GM13976 (cell line): ENCODE measurements around the gene TEX52.

Source experiments
- DNase-seq: peaks from one replicate; pipeline ENCODE4 v3.0.0; 2012; ENCODE audit warnings: low spot score
- in situ Hi-C: fragments of 300-500 bp; cut with MboI; formaldehyde crosslinking; loops from one replicate; pipeline ENCODE4 v1.12.0; 2022; ENCODE audit warnings: low sequenced_read_pairs, mixed read lengths, inconsistent platforms; ENCODE audit not compliant: unreplicated experiment
- TF ChIP-seq, protein P1 (sequence below): IDR thresholded peaks from 2 replicates; pipeline ENCODE4 v1.5.1; 2012; ENCODE audit warnings: borderline replicate concordance, mild to moderate bottlenecking; ENCODE audit not compliant: insufficient read depth; ENCODE audit errors: extremely low read depth, missing control alignments, control extremely low read depth

TEX52 gene

DNA sequence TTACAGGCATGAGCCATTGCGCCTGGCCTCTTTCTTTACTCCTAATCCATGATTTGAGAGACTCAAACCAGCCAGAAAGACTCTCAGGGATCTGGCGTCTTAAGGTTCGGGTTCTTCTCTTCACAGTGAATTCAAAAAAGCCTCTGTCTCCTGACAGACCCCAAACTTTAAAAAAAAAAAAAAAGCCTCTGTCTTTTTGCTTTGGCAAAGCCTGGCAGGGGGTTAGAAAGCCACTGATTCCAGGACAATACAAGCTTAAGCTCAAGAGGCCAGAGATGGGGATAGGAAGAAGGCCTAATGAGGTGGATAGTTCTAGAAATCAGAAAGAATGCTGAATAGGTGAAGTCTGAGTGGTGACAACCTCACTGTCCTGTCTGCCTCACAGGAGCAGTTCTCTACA, 30.8 kb downstream of the TEX52 start:
- in situ Hi-C loops: no loop called here
- TF ChIP-seq, protein P1, sequence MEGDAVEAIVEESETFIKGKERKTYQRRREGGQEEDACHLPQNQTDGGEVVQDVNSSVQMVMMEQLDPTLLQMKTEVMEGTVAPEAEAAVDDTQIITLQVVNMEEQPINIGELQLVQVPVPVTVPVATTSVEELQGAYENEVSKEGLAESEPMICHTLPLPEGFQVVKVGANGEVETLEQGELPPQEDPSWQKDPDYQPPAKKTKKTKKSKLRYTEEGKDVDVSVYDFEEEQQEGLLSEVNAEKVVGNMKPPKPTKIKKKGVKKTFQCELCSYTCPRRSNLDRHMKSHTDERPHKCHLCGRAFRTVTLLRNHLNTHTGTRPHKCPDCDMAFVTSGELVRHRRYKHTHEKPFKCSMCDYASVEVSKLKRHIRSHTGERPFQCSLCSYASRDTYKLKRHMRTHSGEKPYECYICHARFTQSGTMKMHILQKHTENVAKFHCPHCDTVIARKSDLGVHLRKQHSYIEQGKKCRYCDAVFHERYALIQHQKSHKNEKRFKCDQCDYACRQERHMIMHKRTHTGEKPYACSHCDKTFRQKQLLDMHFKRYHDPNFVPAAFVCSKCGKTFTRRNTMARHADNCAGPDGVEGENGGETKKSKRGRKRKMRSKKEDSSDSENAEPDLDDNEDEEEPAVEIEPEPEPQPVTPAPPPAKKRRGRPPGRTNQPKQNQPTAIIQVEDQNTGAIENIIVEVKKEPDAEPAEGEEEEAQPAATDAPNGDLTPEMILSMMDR: no peak
- DNase-seq: no peak

DNA sequence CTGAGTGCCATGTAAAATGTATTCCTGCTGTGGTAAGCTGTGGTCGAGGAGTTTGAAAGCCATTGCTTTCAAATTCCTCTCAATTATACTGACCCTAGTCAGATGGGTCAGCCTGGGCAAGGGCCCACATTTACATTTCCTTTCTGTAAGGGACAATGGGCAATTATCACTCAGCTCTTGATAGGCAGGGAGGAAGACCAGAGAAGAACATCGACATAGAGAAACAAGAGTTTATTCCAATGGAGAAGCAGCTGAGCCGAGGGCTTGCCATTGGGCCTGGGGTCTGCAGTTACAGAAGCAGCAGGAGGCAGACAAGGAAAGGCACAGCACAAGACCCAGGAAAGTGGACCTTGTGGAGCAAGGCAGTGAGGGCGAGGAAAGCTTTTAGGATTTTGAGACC, 31.7 kb downstream of the TEX52 start:
- TF ChIP-seq, protein P1: no peak
- in situ Hi-C loops: no loop called here
- no peak for DNase-seq

DNA sequence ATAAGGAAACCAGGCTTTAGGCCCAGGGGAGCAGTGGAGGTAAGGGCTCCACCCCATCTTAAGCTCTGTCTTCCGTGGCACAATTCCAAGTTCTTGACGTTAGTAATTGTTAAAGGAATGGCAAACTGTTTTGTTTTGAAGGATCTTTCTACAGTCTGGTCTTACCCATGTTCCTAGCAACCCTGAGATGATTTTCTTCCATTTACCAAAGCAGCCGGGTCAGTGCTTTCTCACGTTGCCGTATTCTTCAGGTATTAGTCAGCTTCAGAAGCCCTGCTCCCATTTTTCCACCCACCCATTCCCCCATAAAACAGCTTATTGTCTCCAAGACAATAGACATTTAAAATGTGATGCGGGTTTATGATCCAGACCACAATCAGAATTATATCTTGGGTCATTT, 32.3 kb downstream of the TEX52 start:
- in situ Hi-C loops: no loop called here
- no peak for DNase-seq
- TF ChIP-seq, protein P1: no peak

DNA sequence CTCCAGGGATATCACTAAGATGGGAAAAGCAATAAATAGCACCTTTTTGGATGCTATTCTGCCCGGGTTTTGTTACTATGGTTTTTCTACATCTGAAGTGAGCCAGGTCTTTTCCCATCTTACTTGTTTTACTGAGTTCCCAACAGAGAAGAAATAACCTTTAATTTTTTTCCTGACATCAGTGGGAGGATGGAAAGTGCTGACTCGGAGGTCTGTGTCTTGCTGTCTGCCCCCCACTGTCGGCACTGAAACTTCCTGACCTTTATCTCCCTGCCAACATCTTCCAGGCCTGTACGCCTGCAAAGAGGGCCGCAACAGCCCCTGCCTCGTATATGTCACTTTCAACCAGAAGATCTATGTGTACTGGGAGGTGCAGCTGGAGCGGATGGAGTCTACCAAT, 33.4 kb downstream of the TEX52 start:
- TF ChIP-seq, protein P1: no peak
- in situ Hi-C loops: no loop called here

DNA sequence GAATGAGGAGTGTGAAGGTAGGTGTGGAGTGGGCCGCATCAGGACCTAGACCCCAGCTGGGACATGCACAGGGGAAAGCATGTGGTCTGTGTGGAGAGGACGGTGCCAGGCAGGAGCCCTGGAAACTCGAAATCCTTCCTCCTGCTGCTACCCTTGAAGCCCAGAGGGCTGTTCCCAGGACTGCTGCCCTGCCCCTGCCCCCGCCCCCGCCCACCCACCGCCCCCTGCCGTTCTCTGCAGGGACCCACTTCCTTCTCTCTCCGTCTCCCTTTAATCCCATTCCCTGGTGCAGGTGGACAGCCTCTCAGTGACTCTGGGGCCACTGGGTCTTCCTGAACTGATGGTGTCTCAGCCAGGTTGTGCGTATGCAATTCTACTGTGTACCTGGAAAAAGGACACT, 36.4 kb downstream of the TEX52 start:
- in situ Hi-C loops: no loop called here
- no peak for DNase-seq

More for the DNA sequence above, 33.4 kb downstream of the TEX52 start:
- DNase-seq: no peak

DNA sequence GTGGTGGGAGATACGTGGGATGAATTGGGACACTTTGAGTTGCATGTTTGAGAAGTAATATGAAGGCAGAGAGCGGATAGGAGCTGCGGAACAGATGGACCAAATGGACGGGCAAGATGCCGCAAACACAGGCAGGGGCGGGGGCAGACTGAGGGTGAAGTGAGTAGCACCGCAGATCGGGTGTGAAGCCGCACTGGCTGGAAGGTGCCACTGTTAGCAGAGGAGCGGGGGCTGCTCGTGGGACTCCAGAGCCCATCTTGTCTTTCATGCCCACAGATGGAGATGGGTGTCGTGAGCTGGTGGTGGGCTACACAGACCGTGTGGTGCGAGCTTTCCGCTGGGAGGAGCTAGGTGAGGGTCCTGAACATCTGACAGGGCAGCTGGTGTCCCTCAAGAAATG, 37.0 kb downstream of the TEX52 start:
- in situ Hi-C loops: no loop called here
- TF ChIP-seq, protein P1: no peak

More for the DNA sequence above, 36.4 kb downstream of the TEX52 start:
- TF ChIP-seq, protein P1: no peak

More for the DNA sequence above, 37.0 kb downstream of the TEX52 start:
- no peak for DNase-seq
